ENCODE measurements around the gene SLC25A45. TPM values are rescaled to one million over a fixed set of nuclear protein-coding genes. Genes with fewer than 3 reads are reported as not detected.

The SLC25A45 gene, protein sequence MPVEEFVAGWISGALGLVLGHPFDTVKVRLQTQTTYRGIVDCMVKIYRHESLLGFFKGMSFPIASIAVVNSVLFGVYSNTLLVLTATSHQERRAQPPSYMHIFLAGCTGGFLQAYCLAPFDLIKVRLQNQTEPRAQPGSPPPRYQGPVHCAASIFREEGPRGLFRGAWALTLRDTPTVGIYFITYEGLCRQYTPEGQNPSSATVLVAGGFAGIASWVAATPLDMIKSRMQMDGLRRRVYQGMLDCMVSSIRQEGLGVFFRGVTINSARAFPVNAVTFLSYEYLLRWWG
- 0.10 and 0.91 TPM in 2 replicates for total RNA-seq (2014; rRNA removed; shearing (Covaris generic))

DNA sequence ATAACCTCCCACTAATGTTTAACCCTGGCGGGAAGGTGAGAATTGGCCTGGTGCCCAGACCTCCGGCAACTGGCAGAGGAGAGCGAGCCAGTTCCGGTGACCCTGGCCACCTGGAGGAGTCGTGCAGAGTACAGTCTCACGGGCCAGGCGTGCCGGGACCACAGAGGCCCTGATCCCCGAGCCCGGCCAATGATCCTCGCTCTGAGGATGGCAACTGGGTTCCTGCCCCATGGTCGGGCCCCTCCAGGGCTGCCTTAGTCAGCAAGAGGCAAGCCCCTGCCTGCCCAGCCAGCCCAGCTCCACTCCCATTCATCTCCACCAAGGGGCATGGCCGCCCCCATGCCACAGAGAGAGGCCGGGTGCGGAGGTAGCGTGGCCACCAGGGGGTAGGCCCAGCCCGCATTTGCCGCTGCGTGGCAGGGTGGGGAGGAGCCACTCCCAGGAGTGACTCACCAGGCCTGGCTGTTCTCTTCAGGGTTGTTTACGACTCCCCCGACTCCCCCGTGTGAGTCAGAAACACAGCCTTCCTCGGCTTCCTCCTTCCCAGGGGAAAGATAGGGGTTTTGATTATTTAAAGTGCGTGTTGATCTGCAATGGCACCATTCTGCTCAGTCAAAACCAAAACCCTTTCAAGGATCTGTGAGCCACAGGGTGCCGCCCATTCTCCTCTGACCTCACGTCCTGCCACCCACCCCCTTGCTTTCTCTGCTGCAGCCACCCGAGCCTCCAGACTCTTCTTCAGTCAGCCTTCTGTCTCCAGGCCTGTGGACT, at the start of gene SLC25A45:
Gene SLC25A45, minus strand, starts transcription at position 614 of the 771 bp plus-strand sequence. CDS start 695 bp downstream, outside the sequence.
- DNase-seq (ENCODE audit: low spot score): peak; percentile 97

DNA sequence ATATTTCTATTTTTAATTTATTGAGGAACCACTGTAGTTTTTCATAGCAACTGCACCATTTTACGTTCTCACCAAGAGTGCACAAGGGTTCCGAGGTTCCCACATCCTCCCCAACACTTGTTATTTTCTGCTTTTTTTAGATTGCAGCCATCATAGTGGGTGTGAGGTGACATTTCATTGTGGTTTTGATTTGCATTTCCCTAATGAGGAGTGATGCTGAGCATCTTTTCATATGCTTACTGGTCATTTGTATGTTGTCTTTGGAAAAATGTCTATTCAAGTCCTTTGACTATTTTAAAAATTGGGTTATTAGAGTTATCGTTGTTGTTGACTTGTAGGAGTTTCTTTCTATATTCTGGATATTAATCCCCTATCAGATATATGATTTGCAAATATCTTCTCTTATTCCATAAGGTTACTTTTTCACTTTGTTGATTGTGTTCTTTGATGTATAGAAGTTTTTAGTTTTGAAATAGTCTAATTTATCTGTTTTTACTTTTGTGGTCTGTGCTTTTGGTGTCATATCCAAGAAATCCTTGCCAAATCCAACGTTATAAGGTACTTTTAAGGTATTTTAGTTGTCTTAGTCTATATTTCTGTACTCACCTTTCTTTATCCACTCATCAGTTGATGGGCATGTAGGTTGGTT, 49.1 kb upstream of the SLC25A45 start:
- DNase-seq (ENCODE audit: low spot score): no peak

- peak; percentile 53 for DNase-seq (ENCODE audit: low spot score)
Observed at GRCh38 chr11:65430406-65431217, 48.2 kb upstream of the SLC25A45 start.

GRCh38 chr11:65429724-65430405, 47.4 kb upstream of the SLC25A45 start:
- peak; percentile 79 for DNase-seq (ENCODE audit: low spot score)

DNA sequence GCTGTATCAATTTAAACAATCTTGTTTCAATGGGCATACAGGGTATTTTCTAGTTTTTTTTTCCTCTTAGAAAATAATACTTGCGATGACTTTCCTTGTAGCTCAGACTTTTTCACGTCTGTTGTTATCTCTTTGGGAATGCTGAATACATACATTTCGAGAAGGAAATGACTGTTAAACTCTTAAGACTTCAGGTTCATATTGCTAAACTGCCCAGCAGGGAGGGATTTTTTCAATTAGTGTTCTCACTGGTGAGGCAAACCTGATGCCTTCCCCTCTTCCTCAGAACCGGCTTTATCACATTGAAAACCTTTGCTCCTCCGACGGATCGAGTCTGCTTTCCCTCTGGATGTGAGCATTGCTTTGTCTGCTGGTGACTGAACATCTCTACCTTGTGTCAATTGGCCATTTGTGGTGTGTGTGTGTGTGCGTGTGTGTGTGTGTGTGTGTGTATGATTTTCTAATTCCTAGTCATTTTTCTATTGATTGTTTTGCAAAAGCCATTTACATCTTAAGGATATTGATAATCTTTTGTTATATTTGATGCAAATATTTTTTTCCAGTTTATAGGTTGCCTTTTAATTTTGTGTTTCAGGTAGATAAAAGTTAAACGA, 46.7 kb upstream of the SLC25A45 start:
- peak; percentile 72 for DNase-seq (ENCODE audit: low spot score)

DNA sequence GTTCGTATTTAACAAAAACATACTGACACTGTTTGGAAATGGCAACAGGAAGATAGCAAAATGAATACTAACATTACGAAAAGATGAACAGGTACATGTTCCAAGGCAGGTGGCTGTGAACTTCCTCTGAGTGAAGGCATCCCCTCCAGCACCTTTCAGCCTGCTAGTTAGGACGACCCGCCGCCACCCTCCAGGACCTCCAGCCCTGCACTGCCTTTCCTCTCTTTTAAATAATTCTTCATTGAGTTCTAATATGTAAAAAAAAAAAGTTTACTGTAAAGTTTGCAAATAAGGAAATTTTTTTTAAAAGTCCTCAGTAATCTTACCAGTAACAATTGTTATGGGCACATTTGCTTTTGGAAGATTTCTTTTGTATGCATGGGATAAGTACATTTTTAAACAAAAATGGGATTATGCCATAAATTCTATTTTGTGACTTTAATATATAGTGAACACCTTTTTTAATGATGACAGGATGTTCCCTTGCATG, 46.2 kb upstream of the SLC25A45 start:
- DNase-seq (ENCODE audit: low spot score): no peak

- peak; percentile 74 for DNase-seq (ENCODE audit: low spot score)
Observed at GRCh38 chr11:65427691-65428577, 45.5 kb upstream of the SLC25A45 start.

- DNase-seq (ENCODE audit: low spot score): peak; percentile 70
Observed at GRCh38 chr11:65426839-65427690, 44.6 kb upstream of the SLC25A45 start.

- DNase-seq (ENCODE audit: low spot score): peak; percentile 60
Observed at GRCh38 chr11:65425971-65426838, 43.8 kb upstream of the SLC25A45 start.

GRCh38 chr11:65425105-65425970, 42.9 kb upstream of the SLC25A45 start:
- peak; percentile 68 for DNase-seq (ENCODE audit: low spot score)

DNA sequence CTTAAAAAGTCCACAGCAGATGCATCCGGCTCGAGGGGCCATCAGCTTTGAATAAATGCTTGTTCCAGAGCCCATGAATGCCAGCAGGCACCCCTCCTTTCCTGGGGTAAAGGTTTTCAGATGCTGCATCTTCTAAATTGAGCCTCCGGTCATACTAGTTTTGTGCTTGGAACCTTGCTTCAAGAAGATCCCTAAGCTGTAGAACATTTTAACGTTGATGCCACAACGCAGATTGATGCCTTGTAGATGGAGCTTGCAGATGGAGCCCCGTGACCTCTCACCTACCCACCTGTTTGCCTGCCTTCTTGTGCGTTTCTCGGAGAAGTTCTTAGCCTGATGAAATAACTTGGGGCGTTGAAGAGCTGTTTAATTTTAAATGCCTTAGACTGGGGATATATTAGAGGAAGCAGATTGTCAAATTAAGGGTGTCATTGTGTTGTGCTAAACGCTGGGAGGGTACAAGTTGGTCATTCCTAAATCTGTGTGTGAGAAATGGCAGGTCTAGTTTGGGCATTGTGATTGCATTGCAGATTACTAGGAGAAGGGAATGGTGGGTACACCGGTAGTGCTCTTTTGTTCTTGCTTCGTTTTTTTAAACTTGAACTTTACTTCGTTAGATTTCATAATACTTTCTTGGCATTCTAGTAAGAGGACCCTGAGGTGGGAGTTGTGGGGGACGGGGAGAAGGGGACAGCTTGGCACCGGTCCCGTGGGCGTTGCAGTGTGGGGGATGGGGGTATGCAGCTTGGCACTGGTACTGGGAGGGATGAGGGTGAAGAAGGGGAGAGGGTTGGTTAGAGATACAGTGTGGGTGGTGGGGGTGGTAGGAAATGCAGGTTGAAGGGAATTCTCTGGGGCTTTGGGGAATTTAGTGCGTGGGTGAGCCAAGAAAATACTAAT, 42.0 kb upstream of the SLC25A45 start:
- DNase-seq (ENCODE audit: low spot score): no peak

GRCh38 chr11:65423516-65424204, 41.2 kb upstream of the SLC25A45 start:
- no peak for DNase-seq (ENCODE audit: low spot score)

- peak; percentile 96 for DNase-seq (ENCODE audit: low spot score)
Observed at GRCh38 chr11:65422633-65423515, 40.4 kb upstream of the SLC25A45 start, which contains the start of gene NEAT1. NEAT1 (plus strand) TSS chr11:65422798.

Data from H4 (cell line).